Activated B cell treated with CpG ODN at 0.5 μM for 24 hours (primary cell): Measurements from ENCODE around the gene DNAJC30. TPM values are rescaled to one million over a fixed set of nuclear protein-coding genes. Genes with fewer than 3 reads are reported as not detected.

Experiments used
- ATAC-seq: fragments of 200-7000 bp; cut with Tn5 transposase; one replicate; pipeline ENCODE4 v1.10.0; 2021; ENCODE audit warnings: low read depth, mild to moderate bottlenecking, moderate library complexity
- CTCF ChIA-PET: fragments of 350-600 bp; sonication (Branson Sonifier 250); formaldehyde crosslinking; loops from one replicate; lab custom pipeline; 2021; ENCODE audit warnings: antibody characterized with exemption; lab: Charles Lee
- POLR2A ChIA-PET: fragments of 350-600 bp; sonication (Branson Sonifier 250); formaldehyde crosslinking; loops from one replicate; lab custom pipeline; 2021; ENCODE audit warnings: antibody characterized with exemption; lab: Charles Lee
- DNase-seq: peaks from one replicate; pipeline ENCODE4 v3.0.0; 2022
- H3K27ac Mint-ChIP-seq: one replicate; pipeline ENCODE4 v1.8.0; 2020; ENCODE audit warnings: mixed read lengths
- H3K27me3 Mint-ChIP-seq: one replicate; pipeline ENCODE4 v1.8.0; 2021; ENCODE audit warnings: mixed read lengths
- H3K36me3 Mint-ChIP-seq: one replicate; pipeline ENCODE4 v1.8.0; 2021; ENCODE audit warnings: low read depth, mixed read lengths
- H3K4me1 Mint-ChIP-seq: one replicate; pipeline ENCODE4 v1.8.0; 2021; ENCODE audit warnings: mixed read lengths
- H3K4me3 Mint-ChIP-seq: one replicate; pipeline ENCODE4 v1.8.0; 2020; ENCODE audit warnings: mild to moderate bottlenecking, mixed read lengths
- H3K9me3 Mint-ChIP-seq: one replicate; pipeline ENCODE4 v1.8.0; 2020; ENCODE audit warnings: mixed read lengths
- intact Hi-C: fragments of 100-400 bp; cut with micrococcal nuclease; formaldehyde crosslinking; loops from one replicate; pipeline ENCODE4 v1.15.1; 2024
- total RNA-seq: library from RNA; stranded (reverse); gene quantifications from 2 replicates; pipeline ENCODE4 v1.2.3, GENCODE V29; 2022
- TF ChIP-seq, protein P1 (sequence below): fragments of 200-600 bp; IDR thresholded peaks from one replicate; pipeline ENCODE4 v1.8.0; 2022; ENCODE audit warnings: antibody characterized with exemption, mild to moderate bottlenecking

Gene DNAJC30
- total RNA-seq, 1 donor from 2014 or later, result 14.2 TPM

DNA sequence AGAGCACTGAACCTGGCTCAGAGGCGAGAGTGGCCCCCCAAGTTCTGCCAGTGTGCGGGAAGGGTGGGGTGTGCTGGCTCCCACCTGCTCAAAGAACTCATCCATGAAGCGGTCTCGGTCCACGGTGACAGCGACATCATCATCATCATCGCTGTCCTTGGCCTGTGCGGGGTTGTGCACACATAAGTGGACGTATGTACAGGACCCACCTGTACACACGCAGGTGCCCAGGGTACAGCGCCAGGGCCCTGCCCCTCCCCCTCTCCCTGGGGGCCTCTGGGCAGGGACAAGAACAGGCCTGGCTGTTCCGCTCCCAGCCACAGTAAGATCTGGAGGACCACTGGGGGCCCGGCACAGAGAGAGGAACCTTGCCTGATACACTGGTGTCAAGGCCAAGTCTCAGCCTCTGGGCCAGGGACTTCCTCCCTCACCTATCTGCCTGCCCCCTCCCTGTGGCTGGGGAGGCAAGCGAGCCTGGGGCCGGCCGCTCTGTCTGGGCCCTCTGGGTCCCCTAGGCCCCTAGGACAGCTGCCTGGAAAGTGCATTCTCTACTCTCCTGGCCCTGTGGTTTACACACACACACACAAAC, 25.8 kb upstream of the DNAJC30 start:
- H3K36me3 Mint-ChIP-seq, result no peaks in the 10 kb centered on the region
- H3K27me3 Mint-ChIP-seq, result peaks cover 14% of the 10 kb centered on the region
- TF ChIP-seq, protein P1, sequence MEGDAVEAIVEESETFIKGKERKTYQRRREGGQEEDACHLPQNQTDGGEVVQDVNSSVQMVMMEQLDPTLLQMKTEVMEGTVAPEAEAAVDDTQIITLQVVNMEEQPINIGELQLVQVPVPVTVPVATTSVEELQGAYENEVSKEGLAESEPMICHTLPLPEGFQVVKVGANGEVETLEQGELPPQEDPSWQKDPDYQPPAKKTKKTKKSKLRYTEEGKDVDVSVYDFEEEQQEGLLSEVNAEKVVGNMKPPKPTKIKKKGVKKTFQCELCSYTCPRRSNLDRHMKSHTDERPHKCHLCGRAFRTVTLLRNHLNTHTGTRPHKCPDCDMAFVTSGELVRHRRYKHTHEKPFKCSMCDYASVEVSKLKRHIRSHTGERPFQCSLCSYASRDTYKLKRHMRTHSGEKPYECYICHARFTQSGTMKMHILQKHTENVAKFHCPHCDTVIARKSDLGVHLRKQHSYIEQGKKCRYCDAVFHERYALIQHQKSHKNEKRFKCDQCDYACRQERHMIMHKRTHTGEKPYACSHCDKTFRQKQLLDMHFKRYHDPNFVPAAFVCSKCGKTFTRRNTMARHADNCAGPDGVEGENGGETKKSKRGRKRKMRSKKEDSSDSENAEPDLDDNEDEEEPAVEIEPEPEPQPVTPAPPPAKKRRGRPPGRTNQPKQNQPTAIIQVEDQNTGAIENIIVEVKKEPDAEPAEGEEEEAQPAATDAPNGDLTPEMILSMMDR, result no peak
- DNase-seq, result no peak
- intact Hi-C loops, result no loop called here
- ChIA-PET CTCF (no interaction called here), POLR2A (no interaction called here)
- H3K27ac Mint-ChIP-seq, result no peak overlapping the region
- no peak for ATAC-seq
- peaks cover 12% of the 10 kb centered on the region for H3K4me1 Mint-ChIP-seq
- no peak overlapping the region for H3K4me3 Mint-ChIP-seq
- H3K9me3 Mint-ChIP-seq, result no peaks in the 10 kb centered on the region

DNA sequence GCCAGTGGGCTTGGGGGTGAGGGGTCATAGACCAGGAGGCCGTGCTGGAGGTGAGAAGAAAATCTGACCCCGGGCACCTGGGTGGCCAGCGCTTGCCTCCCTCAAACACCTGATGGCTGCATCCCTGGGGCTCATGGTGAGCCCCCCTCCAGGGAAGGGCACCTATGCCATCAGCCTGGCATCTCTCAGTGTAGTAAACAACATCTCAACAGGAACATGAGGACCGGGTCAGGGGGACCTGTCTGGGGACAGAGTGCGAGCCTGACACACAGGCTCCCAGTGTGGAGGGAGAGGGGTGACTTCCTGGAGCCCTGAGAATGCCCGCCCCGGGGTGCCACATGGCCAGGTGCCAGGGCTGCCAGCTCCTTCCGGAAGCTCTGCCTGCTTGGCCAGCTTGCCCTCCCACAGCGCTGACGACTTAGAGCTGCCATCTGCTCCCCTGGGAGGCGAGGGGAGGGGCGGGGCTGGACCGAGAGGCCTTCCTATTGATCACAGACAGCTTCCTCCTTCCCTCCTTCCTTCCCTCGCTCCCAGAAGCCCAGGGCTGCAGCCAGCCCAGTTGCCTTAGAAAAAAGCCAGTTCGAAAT, 23.9 kb upstream of the DNAJC30 start:
- no peaks in the 10 kb centered on the region for H3K36me3 Mint-ChIP-seq
- intact Hi-C loops, result loop anchor here (1.0 kb wide), 1 partner anchor 11 kb away; no protein-coding TSS in a partner anchor
- DNase-seq, result peak; percentile 56
- ChIA-PET POLR2A (interaction anchor here (0.7 kb wide), 1 partner anchor 32 kb away, joined by 3 read pairs; no protein-coding TSS in a partner anchor), CTCF (interaction anchor here (1.1 kb wide), 1 partner anchor 9 kb away, joined by 3 read pairs; no protein-coding TSS in a partner anchor)
- H3K27me3 Mint-ChIP-seq, result peaks cover 9% of the 10 kb centered on the region
- TF ChIP-seq, protein P1, result no peak
- H3K27ac Mint-ChIP-seq, result no peak overlapping the region
- peak; percentile 76 for ATAC-seq
- H3K4me1 Mint-ChIP-seq, result peaks cover 16% of the 10 kb centered on the region
- H3K4me3 Mint-ChIP-seq, result peak overlapping the region; percentile 44
- H3K9me3 Mint-ChIP-seq, result no peaks in the 10 kb centered on the region

DNA sequence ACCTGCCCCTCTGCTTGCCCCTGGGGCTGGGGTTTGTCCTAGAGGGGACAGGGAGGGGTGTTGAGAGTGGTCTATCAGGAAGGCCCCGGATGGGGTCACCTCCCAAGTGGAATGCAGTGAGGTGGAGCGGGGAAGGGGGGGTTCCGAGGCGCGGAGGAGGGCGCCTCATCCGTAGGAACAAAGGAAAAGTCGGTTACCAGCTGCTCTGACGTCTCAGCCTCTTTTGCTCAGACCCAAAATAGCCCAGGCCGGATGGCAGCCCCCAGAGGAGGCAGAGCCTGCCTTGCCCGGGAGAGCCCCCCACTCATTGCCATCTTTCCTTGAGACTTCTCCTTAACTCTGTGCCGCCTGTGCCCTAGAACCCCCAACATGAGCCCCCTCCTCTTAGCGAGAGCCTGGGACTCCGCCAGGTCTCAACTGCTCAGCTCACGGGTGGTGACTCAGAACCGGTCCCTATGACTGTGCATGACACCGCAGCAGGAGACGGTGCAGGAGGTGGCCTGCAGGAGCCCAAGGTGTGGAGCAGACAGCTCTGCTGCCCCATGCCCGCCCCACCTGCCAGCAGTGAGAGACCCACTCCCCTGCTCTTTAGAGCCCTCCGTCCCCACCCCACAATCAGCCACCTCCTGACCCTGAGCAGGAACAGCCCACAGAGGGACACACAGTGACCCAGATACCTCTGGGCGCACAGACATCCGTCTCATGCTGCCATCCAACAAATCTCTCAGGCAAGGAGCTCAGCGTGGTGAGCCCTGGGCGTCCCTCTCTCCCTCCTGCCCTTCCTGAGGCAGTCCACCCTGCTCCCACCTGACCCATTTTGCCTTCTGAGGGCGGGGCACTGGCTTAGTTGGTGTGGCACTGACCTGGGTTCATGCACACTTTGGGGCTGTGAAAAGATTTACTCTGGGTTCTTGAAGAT, 23.1 kb upstream of the DNAJC30 start:
- no peak overlapping the region for H3K27ac Mint-ChIP-seq
- ChIA-PET CTCF (interaction anchor here (1.1 to 1.2 kb wide), 2 partner anchors 8 to 100 kb away, joined by 3 read pairs; no protein-coding TSS in a partner anchor), POLR2A (interaction anchor here (0.6 kb wide), 1 partner anchor 29 kb away, joined by 5 read pairs; no protein-coding TSS in a partner anchor)
- ATAC-seq (no peak), DNase-seq (no peak)
- no peaks in the 10 kb centered on the region for H3K36me3 Mint-ChIP-seq
- H3K4me3 Mint-ChIP-seq, result peak overlapping the region; percentile 44
- no peaks in the 10 kb centered on the region for H3K9me3 Mint-ChIP-seq
- TF ChIP-seq, protein P1, result no peak
- intact Hi-C loops, result loop anchor here (1.0 kb wide), 1 partner anchor 12 kb away; no protein-coding TSS in a partner anchor
- peaks cover 8% of the 10 kb centered on the region for H3K27me3 Mint-ChIP-seq
- H3K4me1 Mint-ChIP-seq, result peaks cover 16% of the 10 kb centered on the region

DNA sequence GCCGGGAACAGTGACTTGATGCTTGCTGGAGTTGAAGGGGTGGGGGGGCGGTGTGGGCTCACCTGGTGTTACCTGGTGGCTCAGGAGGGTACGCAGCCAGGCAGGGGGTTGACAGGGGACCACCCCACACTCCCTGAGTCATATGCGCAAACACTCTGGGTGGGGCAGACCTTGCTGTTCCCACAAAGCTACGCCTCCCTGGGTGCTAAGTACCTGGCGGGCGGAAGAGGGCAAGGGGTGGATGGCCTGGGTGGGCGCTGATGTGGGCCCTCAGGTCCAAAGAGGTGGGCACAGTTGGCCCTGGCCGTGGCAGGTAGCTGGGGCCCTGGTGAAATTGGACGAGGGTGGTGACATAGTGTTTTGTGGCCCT, 22.3 kb upstream of the DNAJC30 start:
- peaks cover 8% of the 10 kb centered on the region for H3K27me3 Mint-ChIP-seq
- no peak for ATAC-seq
- H3K36me3 Mint-ChIP-seq, result no peaks in the 10 kb centered on the region
- ChIA-PET CTCF (interaction anchor here (1.2 kb wide), 1 partner anchor 99 kb away, joined by 3 read pairs; no protein-coding TSS in a partner anchor), POLR2A (interaction anchor here (0.5 to 0.6 kb wide), 2 partner anchors 23 to 28 kb away, joined by 5 to 8 read pairs; no protein-coding TSS in a partner anchor)
- no peak overlapping the region for H3K27ac Mint-ChIP-seq
- intact Hi-C loops, result no loop called here
- H3K4me1 Mint-ChIP-seq, result peaks cover 16% of the 10 kb centered on the region
- no peaks in the 10 kb centered on the region for H3K9me3 Mint-ChIP-seq
- DNase-seq, result no peak
- TF ChIP-seq, protein P1, result no peak
- no peak overlapping the region for H3K4me3 Mint-ChIP-seq
